DOHH2 (cell line): Measurements from ENCODE around the gene PLPPR5.
"Not testable (repeated sequence)": the region's sequence is repeated elsewhere in the genome, so short reads cannot be mapped to it uniquely, and the experiment has no call there.

Experiments used
- H3F3A ChIP-seq: fragments of 200-600 bp; sonication (generic), shearing (Covaris generic); 2 replicates; pipeline ENCODE4 v1.6.0; 2016; ENCODE audit warnings: antibody characterized with exemption, mild to moderate bottlenecking; ENCODE audit not compliant: control insufficient read depth, insufficient read depth
- H3K27ac ChIP-seq: fragments of 200-600 bp; sonication (generic); 2 replicates; pipeline ENCODE4 v1.5.1; 2014; ENCODE audit warnings: low read depth, mild to moderate bottlenecking, low read length, moderate library complexity
- H3K27me3 ChIP-seq: fragments of 200-600 bp; sonication (generic); 2 replicates; pipeline ENCODE4 v1.6.1; 2014; ENCODE audit warnings: mild to moderate bottlenecking, low read length, mixed read lengths; ENCODE audit not compliant: control insufficient read depth
- H3K36me3 ChIP-seq: fragments of 200-600 bp; sonication (generic); 2 replicates; pipeline ENCODE4 v1.6.1; 2014; ENCODE audit warnings: mild to moderate bottlenecking, low read length, moderate library complexity, mixed read lengths; ENCODE audit not compliant: control insufficient read depth
- H3K4me1 ChIP-seq: fragments of 200-600 bp; sonication (generic); 2 replicates; pipeline ENCODE4 v1.6.1; 2014; ENCODE audit warnings: mild to moderate bottlenecking, low read length, mixed read lengths; ENCODE audit not compliant: control insufficient read depth
- H3K4me2 ChIP-seq: fragments of 200-600 bp; sonication (generic); 2 replicates; pipeline ENCODE4 v1.6.0; 2014; ENCODE audit warnings: mild to moderate bottlenecking, low read length, moderate library complexity
- H3K4me3 ChIP-seq: fragments of 200-600 bp; sonication (generic); 2 replicates; pipeline ENCODE4 v1.5.1; 2014; ENCODE audit warnings: mild to moderate bottlenecking, low read length, mixed read lengths
- H3K79me2 ChIP-seq: fragments of 200-600 bp; sonication (generic); 2 replicates; pipeline ENCODE4 v1.6.1; 2014; ENCODE audit warnings: mild to moderate bottlenecking, low read length, mixed read lengths; ENCODE audit not compliant: control insufficient read depth
- H3K9me2 ChIP-seq: fragments of 200-600 bp; sonication (generic); replicated peaks from 2 replicates; pipeline ENCODE4 v1.6.1; 2014; ENCODE audit warnings: mild to moderate bottlenecking, low read length, mixed read lengths; ENCODE audit not compliant: control insufficient read depth
- H3K9me3 ChIP-seq: fragments of 200-600 bp; sonication (generic); 2 replicates; pipeline ENCODE4 v1.6.1; 2014; ENCODE audit warnings: antibody characterized with exemption, low read length, mixed read lengths; ENCODE audit not compliant: control insufficient read depth, insufficient read depth
- H4K20me1 ChIP-seq: fragments of 200-600 bp; sonication (generic); 2 replicates; pipeline ENCODE4 v1.6.0; 2014; ENCODE audit warnings: low read depth, mild to moderate bottlenecking, antibody characterized with exemption, low read length, moderate library complexity; ENCODE audit not compliant: control insufficient read depth, insufficient read depth
- EZH2phosphoT487 ChIP-seq: fragments of 200-600 bp; sonication (generic); IDR thresholded peaks from 2 replicates; pipeline ENCODE4 v1.6.1; 2017; ENCODE audit warnings: borderline replicate concordance, mild to moderate bottlenecking, antibody characterized with exemption, low read length, moderate library complexity, mixed read lengths
- TF ChIP-seq, protein P1 (sequence below): fragments of 200-600 bp; sonication (generic); IDR thresholded peaks from one replicate; pipeline ENCODE4 v1.5.1; 2014; ENCODE audit warnings: antibody characterized with exemption, mild to moderate bottlenecking, low read depth, low read length; ENCODE audit not compliant: poor library complexity, severe bottlenecking

Gene PLPPR5

DNA sequence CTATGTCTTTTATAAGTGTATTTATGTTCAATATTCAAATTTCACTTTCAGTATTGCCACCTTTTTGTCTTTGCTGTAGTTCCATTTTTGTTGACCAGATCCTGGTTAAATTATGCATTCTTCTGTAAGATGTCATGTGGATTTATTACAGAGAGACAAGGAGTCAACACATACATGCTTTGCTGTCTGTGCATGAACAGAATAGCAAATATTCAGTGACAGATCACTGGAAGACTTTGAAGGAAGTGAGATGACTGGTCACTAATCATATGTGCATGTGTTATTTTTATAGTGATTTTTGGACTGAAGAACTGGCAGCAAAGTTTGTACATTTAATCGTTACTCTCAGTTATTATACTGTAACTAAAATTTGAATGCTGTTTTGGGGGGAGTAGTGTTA, 117.2 kb downstream of the PLPPR5 start:
- no peak overlapping the region for H3K27ac ChIP-seq
- H4K20me1 ChIP-seq = no peaks in the 10 kb centered on the region
- H3K36me3 ChIP-seq = no peaks in the 10 kb centered on the region
- no peak overlapping the region for H3K4me2 ChIP-seq
- H3K9me2 ChIP-seq = no peaks in the 10 kb centered on the region
- no peaks in the 10 kb centered on the region for H3K9me3 ChIP-seq
- no peaks in the 10 kb centered on the region for H3K79me2 ChIP-seq
- no peak overlapping the region for H3K4me3 ChIP-seq
- H3K4me1 ChIP-seq = no peaks in the 10 kb centered on the region
- H3K27me3 ChIP-seq = no peaks in the 10 kb centered on the region
- no peaks in the 10 kb centered on the region for H3F3A ChIP-seq
- TF ChIP-seq EZH2phosphoT487 = no peak
- TF ChIP-seq, protein P1, sequence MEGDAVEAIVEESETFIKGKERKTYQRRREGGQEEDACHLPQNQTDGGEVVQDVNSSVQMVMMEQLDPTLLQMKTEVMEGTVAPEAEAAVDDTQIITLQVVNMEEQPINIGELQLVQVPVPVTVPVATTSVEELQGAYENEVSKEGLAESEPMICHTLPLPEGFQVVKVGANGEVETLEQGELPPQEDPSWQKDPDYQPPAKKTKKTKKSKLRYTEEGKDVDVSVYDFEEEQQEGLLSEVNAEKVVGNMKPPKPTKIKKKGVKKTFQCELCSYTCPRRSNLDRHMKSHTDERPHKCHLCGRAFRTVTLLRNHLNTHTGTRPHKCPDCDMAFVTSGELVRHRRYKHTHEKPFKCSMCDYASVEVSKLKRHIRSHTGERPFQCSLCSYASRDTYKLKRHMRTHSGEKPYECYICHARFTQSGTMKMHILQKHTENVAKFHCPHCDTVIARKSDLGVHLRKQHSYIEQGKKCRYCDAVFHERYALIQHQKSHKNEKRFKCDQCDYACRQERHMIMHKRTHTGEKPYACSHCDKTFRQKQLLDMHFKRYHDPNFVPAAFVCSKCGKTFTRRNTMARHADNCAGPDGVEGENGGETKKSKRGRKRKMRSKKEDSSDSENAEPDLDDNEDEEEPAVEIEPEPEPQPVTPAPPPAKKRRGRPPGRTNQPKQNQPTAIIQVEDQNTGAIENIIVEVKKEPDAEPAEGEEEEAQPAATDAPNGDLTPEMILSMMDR = no peak

DNA sequence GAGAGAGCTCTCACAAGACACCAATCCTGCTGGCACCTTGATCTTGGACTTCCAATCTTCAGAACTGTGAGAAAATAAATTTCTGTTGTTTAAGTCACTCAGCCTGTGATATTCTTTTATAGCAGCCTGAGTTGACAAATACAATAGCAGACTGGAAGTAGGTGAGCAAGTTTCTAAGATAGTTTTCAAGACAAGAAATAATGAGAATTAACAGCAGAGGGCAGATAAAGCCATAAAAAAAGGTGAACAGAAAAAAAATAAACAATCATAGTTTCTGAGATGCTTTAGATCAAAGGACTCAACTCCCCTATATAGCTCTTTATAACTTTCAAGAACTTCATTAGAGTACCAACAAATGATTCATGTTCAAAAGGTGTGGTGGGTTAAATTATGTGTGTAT, 119.8 kb downstream of the PLPPR5 start:
- Histone ChIP-seq H3K79me2 (no peaks in the 10 kb centered on the region), H3K4me3 (no peak overlapping the region), H3K36me3 (no peaks in the 10 kb centered on the region), H3K27me3 (no peaks in the 10 kb centered on the region), H4K20me1 (no peaks in the 10 kb centered on the region), H3K4me1 (no peaks in the 10 kb centered on the region), H3K9me3 (peaks cover 3% of the 10 kb centered on the region; the same call in 1 of the 2 replicates), H3K4me2 (no peak overlapping the region), H3K27ac (no peak overlapping the region), H3F3A (no peaks in the 10 kb centered on the region), H3K9me2 (no peaks in the 10 kb centered on the region)
- TF ChIP-seq EZH2phosphoT487 = no peak
- TF ChIP-seq, protein P1 = no peak

DNA sequence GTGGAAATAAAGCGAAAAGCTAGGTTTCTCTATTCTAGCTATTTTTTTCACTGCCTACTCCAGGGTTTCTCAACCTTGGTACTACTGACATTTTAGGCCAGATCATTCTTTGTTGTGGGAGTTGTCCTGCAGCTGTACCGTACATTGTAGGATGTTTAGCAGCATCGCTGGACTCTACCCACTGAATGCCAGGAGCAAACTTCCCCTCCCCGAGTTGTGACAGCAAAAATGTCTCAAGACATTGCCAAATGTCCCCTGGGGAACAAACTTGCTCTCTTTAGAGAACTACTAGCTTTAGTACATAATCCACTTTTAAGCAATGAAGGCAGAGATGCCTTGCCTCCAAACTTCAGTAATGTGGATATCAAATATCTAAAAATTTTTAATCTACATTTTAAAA, 122.8 kb downstream of the PLPPR5 start:
- H3K4me1 ChIP-seq = no peaks in the 10 kb centered on the region
- no peaks in the 10 kb centered on the region for H4K20me1 ChIP-seq
- H3K4me3 ChIP-seq = no peak overlapping the region
- peaks cover 3% of the 10 kb centered on the region; the same call in 1 of the 2 replicates for H3K9me3 ChIP-seq
- TF ChIP-seq, protein P1 = no peak
- no peak for TF ChIP-seq EZH2phosphoT487
- no peaks in the 10 kb centered on the region for H3K27me3 ChIP-seq
- no peaks in the 10 kb centered on the region for H3K9me2 ChIP-seq
- no peak overlapping the region for H3K27ac ChIP-seq
- no peaks in the 10 kb centered on the region for H3K36me3 ChIP-seq
- H3F3A ChIP-seq = no peaks in the 10 kb centered on the region
- H3K79me2 ChIP-seq = no peaks in the 10 kb centered on the region
- no peak overlapping the region for H3K4me2 ChIP-seq

DNA sequence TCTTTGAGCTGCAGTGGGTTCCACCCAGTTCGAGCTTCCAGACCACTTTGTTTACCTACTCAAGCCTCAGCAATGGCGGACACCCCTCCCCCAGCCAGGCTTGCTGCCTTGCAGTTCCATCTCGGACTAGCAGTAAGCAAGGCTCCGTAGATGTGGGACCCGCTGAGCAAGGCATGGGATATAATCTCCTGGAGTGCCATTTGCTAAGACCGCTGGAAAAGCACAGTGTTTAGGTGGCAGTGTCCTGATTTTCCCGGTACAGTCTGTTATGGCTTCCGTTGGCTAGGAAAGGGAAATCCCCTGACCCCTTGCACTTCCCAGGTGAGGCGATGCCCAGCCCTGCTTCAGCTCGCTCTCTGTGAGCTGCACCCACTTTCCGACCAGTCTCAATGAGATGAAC, 123.4 kb downstream of the PLPPR5 start:
- H4K20me1 ChIP-seq, H3K4me3 ChIP-seq, H3K27ac ChIP-seq, H3F3A ChIP-seq, H3K4me1 ChIP-seq, H3K9me2 ChIP-seq, H3K9me3 ChIP-seq, H3K79me2 ChIP-seq, H3K27me3 ChIP-seq, H3K36me3 ChIP-seq, H3K4me2 ChIP-seq: not testable (repeated sequence)
